Stimulated activated CD8-positive, alpha-beta memory T cell treated with anti-CD3 and anti-CD28 coated beads, Interleukin-12 subunit alpha, Interleukin-12 subunit beta, amount 100 ng/mL, for 1 hour (primary cell): ENCODE data around the gene EEIG2.
A peak's percentile ranks its signal among the peaks of the same experiment; 100 is the strongest.
"Not testable (repeated sequence)": the region's sequence is repeated elsewhere in the genome, so short reads cannot be mapped to it uniquely, and the experiment has no call there.

Source experiments
- DNase-seq: peaks from one replicate; pipeline ENCODE4 v3.0.0-alpha.2; 2020; ENCODE audit warnings: low read depth

The EEIG2 gene

DNA sequence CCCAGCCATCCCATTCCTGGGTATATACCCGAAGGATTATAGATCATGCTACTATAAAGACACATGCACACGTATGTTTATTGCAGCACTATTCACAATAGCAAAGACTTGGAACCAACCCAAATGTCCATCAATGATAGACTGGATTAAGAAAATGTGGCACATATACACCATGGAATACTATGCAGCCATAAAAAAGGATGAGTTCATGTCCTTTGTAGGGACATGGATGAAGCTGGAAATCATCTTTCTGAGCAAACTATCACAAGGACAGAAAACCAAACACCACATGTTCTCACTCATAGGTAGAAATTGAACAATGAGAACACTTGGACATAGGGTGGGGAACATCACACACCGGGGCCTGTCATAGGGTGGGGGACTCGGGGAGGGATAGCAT lies 12.4 kb upstream of the EEIG2 start:
- DNase-seq = not testable (repeated sequence)

DNA sequence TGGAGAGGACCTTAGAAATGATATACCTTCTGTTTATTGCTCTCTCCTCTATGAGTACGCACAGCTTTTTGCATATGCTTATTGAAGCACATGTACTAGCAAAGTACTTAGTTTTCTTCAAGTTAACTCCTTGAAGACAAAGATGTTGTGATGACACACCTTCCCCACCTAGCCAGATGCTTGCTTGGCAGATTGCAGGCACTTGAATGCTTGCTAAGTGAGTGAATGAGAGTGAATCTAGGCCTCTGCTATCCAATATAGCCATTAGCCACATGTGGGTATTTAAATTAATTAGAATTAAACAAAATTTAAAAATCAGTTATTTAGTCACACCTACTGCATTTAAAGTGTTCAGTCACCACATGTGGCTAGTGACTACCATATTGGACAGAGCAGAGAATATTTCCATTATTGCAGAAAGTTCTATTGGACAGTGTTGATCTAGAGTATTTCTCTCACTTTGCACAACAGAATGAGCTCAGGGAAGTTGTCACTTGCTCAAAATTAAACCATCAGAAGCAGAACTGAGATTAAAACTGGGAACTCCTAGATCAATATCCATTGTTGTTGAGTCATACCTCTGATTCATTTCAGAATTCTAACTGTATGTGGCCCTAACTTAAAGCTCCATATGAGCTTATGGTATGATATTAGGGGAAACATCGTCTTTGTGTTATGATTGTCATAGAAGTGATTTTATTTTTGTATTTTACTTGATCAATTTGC lies 8.6 kb upstream of the EEIG2 start:
- DNase-seq = no peak

- no peak for DNase-seq
Observed at GRCh38 chr1:108553905-108554304, 6.0 kb upstream of the EEIG2 start.

DNA sequence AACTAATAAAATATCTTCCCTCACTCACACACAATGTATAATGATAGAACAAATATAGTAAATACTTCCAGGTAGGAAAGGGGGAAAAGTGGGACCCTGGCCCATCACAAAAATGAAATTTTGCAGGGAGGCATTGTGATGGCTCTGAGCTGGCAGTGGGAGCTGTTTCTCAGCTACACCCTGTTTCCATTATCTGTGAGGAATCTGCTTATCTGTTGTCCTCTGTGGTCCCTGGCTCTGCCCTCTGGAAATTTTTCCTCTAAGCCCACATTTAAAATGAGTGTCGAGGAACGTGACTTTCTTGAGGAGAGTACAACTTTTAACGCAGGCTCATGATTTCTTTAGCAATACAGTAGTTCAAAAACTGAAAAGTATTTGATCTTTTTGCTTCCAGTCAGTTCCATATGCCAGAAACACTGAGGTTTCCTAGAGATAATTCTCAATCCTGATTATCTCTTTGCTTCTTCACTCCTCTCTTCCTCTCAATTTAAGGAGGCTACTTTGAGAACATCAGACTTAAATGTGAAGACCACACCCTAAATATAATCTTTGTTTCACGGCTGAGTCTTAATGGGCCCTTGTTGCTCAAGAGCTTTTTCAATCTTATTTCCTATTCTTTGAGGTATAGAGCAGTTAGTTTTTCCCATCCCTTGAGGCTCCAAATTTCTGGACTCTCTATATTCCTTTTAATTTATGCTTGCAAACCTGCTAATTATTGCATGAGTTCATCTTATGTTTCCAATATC lies 5.0 kb upstream of the EEIG2 start:
- no peak for DNase-seq

DNA sequence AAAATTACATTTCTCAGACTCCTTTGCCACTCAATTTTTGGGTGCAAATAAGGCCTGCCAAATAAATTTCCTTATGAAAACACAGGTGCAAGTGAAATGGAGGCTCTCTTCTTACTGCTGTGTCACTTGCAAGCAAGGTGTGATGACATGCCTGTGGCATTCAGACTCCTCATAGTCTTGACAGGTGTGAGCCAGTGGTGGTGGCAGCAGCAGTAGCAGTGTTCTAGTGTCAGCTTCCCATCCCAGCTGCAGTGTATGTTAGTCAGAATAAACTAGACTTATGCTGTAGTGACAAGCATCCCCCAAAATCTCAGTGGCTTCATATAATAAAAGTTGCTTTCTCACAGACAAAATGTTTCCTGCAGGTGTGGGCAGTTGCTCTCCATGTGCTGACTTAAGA lies 3.8 kb upstream of the EEIG2 start:
- DNase-seq = no peak

GRCh38 chr1:108556499-108556898 lies 3.4 kb upstream of the EEIG2 start:
- no peak for DNase-seq

DNA sequence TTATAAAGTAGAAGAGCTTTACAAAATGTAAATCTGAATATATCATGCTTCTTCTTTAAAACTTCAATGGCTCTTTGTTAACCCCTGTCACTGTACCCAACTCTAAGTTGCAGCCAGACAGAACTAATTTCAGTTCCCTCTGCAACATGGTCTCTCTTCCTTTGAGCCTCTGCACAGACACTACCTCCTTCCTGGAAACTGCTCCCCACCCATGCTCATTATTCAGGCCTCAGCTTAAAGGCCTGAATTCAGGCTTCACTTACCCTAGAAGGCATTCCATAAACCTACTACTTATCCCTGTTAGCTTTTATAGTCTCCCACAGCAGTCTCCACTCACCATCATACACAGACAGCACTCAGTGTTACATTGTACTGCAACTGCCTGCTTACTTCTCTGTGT lies 2.6 kb upstream of the EEIG2 start:
- no peak for DNase-seq

DNA sequence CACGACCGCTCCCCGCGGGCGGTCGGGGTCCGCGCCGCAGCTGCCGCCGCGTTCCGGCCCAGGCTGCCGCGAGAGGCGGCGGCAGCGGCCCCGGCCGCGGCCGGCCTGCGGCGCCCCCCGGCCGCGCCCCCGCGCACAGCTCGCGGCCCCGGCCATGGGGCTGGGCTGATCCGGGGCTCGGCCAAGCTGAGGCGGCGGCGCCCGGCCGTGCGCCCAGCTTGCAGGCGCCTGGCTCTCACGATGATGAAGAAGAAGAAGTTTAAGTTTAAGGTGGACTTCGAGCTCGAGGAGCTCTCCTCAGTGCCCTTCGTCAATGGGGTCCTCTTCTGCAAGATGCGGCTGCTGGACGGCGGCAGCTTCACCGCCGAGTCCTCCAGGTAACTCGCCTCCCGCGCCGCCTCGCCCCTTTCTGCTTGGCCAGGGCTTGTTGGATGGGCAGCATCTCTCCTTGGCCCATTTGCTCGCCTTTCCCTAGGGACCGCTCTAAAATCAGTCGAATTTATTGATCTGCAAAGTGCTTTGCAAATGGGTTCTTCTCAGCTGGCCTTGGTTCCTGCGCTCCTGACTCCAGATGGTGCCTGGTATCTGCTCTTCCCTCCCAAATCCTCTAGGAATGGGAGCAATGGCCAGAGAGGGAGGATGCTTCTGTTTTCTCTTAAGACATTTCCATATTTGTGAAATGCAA lies 431 bp downstream of the EEIG2 start:
- DNase-seq = no peak

DNA sequence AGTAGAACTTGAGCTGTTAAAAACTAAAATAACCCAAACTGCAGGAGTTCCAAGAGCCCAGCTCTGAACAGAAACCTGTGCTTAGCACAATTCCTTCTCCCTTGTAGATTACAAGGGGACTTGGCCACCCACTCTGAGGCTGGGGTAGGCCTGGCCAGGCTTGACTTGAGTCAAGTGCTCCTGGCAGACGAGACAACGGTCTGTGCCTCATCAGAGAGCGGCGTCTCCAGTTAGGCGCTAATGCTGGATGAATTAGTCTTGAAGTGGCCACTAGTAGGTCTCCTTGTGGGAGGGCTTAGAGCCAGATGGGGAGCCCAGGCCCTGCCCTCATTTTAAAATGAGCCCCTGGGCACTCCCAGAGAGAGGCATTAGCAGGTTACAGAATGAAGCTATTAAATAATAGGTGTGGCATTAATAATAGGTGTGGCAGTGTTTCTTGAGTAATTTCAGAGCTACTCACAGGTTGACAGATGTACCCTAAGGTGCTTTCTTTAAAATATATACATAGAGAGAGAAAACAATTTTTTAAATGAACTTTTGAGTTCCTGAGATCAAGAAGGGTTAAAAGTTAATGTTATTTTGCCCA lies 1.1 kb downstream of the EEIG2 start:
- peak; percentile 27 for DNase-seq

DNA sequence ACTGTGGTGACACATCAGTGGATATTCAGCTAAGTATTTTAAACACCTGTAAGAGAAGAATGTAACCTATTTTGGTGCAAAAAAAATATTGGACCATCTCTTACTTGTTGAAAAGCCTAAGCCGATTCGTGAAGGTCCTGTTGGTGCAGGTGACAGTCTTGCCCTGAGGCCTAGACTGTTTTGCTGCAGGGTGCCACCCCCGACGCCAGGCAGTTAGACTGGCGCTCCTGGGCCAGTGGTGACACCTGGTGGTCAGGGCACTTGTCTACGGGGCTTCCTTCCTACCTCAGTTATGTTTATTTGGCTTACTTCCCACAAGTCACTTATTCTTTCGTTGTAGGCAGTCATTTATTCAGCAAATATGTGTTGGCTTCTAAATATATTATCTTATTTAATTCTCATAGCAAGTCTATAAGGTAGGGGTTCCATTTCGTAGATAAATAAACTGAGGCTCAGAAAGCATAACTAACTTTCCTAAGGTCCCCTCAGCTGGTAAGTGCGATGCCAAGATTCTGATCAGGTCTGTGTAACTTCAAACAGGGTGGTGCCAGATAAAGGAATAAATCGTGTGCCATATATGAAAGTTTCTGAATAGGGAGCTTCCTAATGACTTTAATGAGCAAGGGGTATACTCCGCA lies 1.9 kb downstream of the EEIG2 start:
- DNase-seq = peak; percentile 71

GRCh38 chr1:108563808-108564207 lies 3.9 kb downstream of the EEIG2 start:
- no peak for DNase-seq

- DNase-seq = no peak
Observed at GRCh38 chr1:108565081-108565480, 5.2 kb downstream of the EEIG2 start.

DNA sequence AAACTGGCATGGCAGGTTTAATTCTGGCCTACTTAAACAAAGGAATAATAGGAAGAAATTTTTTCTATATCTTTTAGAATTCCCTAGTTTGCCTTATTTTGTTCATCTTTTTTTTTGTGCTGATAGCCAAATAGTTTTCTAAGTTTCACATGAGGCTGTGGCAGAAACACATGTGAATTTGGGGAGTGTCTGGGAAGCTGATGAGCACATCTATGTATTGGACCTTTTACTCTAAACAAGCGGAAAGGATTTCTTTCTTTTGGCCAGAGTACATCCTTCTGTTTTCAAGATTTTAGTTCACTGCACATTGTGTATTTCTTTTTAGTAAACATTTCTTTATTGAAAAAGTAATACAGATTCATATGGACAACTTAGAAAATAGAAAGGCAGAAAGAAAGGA lies 5.6 kb downstream of the EEIG2 start:
- no peak for DNase-seq

DNA sequence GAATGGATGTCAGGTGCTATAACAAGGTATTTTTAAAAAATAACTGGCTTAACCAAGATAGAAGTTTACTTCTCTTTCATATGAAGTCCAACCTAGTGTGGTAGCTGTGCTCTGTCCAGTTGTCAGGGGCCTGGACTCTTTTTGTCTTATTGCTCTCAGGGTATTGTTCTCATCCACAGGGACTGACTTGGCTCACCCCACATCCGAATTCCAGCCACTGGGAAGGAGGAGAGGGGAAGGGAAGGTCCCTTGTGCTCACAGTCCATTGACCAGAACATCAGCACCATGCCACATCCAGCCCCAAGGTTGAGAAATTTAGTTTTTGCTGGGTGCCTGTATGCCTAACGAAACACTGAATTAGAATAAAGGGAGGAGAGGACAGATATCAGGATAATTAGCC lies 8.7 kb downstream of the EEIG2 start:
- no peak for DNase-seq

DNA sequence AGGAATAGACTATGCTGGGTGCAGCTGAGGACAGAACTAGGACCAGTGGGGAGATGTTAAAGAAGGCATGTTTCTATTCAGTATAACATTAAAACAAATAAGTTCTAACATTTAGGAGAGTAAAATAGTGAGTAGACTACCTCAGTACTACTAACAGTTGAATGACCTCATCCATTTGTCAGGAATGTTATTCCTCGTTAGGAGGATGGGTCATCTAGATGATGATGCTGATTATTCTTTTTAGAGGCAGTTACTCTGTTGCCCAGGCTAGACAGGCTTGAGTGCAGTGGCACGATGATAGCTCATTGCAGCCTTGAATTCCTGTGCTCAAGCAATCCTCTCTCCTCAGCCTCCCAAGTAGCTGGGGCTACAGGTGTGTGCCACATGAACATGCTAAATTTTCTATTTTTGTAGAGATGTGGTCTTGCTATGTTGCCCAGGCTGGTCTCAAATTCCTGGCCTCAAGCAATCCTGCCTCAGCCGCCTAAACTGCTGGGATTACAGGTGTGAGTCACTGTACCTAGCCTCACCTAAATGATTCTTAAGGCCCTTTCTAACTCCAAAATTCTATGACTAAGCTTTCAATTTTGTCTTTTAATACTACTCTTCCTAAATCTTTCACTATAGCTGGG lies 9.3 kb downstream of the EEIG2 start:
- no peak for DNase-seq

DNA sequence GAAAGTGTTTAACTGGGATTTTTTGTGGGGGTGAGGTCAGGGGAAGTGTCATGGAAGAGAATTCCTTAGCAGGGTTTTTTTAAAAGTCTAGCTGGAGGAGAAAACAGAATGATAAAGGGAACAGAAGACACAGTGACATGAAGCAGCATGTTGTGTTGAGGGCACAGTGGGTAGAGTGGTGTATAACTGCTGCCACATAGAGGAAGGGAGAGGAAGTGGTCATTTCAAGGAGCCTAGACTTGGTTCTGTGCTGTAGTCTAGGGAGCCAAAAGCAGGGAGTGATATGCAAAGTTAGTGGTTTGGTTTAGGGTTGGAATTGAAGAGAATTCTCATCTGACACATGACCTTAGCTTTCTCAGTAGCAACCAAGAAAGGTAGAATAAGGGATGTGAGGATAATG lies 10.2 kb downstream of the EEIG2 start:
- DNase-seq = no peak

- no peak for DNase-seq
Observed at GRCh38 chr1:108570998-108571401, 11.1 kb downstream of the EEIG2 start.

GRCh38 chr1:108572182-108572581 lies 12.3 kb downstream of the EEIG2 start:
- DNase-seq = no peak

DNA sequence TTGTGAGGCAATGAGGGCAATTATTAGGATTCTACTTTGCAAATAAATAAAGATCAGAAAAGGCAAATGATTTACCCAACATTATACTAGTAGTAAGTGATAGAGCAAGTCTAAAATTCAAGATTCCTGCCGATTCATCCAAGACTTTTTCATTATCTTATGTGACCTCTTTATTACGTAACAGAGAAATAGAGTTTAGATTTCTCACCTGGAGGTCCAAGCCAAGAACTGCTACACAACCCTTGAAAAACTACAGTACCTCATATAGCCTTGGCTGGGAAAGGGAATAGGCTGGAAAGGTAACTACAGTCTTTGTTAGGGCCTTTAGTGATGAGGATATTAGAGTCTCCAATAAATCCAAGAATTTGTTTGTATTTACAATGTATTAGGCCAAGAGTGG lies 13.3 kb downstream of the EEIG2 start:
- DNase-seq = no peak

GRCh38 chr1:108574008-108574407 lies 14.1 kb downstream of the EEIG2 start:
- no peak for DNase-seq

DNA sequence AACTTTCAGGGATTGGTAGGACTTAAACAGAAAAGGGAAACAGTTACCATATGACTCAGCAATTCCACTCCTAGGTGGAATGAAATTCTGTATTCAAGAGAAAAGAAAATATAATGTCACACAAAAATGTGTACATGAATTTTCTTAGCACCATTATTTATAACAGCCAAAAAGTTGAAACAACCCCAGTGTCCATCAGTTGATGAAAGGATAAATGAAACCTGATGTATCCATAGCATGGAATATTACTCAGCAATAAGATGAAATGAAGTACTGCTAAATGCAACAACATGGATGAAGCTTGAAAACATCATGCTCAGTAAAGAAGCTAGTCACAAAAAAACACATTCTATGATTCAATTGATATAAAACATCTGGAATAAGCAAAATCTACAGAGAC lies 15.5 kb downstream of the EEIG2 start:
- no peak for DNase-seq
